Measurements from ENCODE around the gene A2M.

- TF ChIP-seq CTCF (IDR thresholded peaks at IDR 0.05; ENCODE audit: control extremely low read depth in 1 of 3, insufficient read depth in 1 of 3, low read depth in 1 of 3, low read length in 3 of 3) (no peak), GTF2F1 (IDR thresholded peaks at IDR 0.05; ENCODE audit: borderline replicate concordance, low read depth, low read length) (no peak), POLR2A (IDR thresholded peaks at IDR 0.05; ENCODE audit: control extremely low read depth in 1 of 2, low read depth in 2 of 2, low read length in 2 of 2) (no peak), CHD2 (IDR thresholded peaks at IDR 0.05; ENCODE audit: low read length) (no peak), CEBPB (IDR thresholded peaks at IDR 0.05; ENCODE audit: low read depth, low read length) (no peak), SUZ12 (IDR thresholded peaks at IDR 0.05; ENCODE audit: low read length) (no peak), SP1 (IDR thresholded peaks at IDR 0.05; ENCODE audit: low read depth, low read length) (no peak), EZH2 (IDR thresholded peaks at IDR 0.05; ENCODE audit: low read depth, low read length, severe bottlenecking) (no peak), SIX5 (IDR thresholded peaks at IDR 0.05; ENCODE audit: low read depth, low read length) (no peak), JUN (IDR thresholded peaks at IDR 0.05; ENCODE audit: low read depth, low read length) (no peak), HDAC6 (IDR thresholded peaks at IDR 0.05; ENCODE audit: low read depth, low read length) (no peak), MAX (IDR thresholded peaks at IDR 0.05) (no peak), BRCA1 (IDR thresholded peaks at IDR 0.05; ENCODE audit: low read depth, low read length) (no peak)
These were observed 14.5 kb upstream of the A2M start for GRCh38 chr12:9130244-9130643.

All from H1 (cell line).